H9 (cell line): ENCODE results near the gene F7. TPM values are rescaled to one million over a fixed set of nuclear protein-coding genes. Genes with fewer than 3 reads are reported as not detected.

Source experiments
- DNase-seq: peaks from one replicate; pipeline ENCODE4 v3.0.0-alpha.2; 2017
- H2AFZ ChIP-seq: one replicate; pipeline ENCODE4 v1.6.1; 2013; ENCODE audit warnings: mild to moderate bottlenecking, low read length, control low read depth, moderate library complexity
- H2AK5ac ChIP-seq: 2 replicates; pipeline ENCODE4 v1.6.1; 2013; ENCODE audit warnings: low read length, control low read depth, mixed read lengths; ENCODE audit not compliant: insufficient read length
- H2BK120ac ChIP-seq: one replicate; pipeline ENCODE4 v1.6.1; 2013; ENCODE audit warnings: low read depth, mild to moderate bottlenecking, low read length, control low read depth, inconsistent platforms; ENCODE audit not compliant: poor library complexity, severe bottlenecking
- H2BK12ac ChIP-seq: 2 replicates; pipeline ENCODE4 v1.6.1; 2013; ENCODE audit warnings: low read length, control low read depth, mixed read lengths, low read depth; ENCODE audit not compliant: insufficient read length
- H2BK15ac ChIP-seq: 2 replicates; pipeline ENCODE4 v1.6.1; 2013; ENCODE audit warnings: low read depth, low read length, control low read depth
- H2BK20ac ChIP-seq: one replicate; pipeline ENCODE4 v1.6.1; 2013; ENCODE audit warnings: low read depth, mild to moderate bottlenecking, low read length, control low read depth, inconsistent platforms; ENCODE audit not compliant: poor library complexity, severe bottlenecking
- H2BK5ac ChIP-seq: 2 replicates; pipeline ENCODE4 v1.6.1; 2013; ENCODE audit warnings: low read length, control low read depth, mixed read lengths; ENCODE audit not compliant: insufficient read length
- H3K14ac ChIP-seq: 2 replicates; pipeline ENCODE4 v1.6.1; 2013; ENCODE audit warnings: low read length, control low read depth; ENCODE audit not compliant: insufficient read depth
- H3K18ac ChIP-seq: 2 replicates; pipeline ENCODE4 v1.6.1; 2013; ENCODE audit warnings: low read depth, mild to moderate bottlenecking, mixed read lengths, low read length, control low read depth; ENCODE audit not compliant: insufficient read length
- H3K23ac ChIP-seq: 2 replicates; pipeline ENCODE4 v1.6.1; 2013; ENCODE audit warnings: low read length, control low read depth, mixed read lengths, low read depth; ENCODE audit not compliant: insufficient read length
- H3K23me2 ChIP-seq: 2 replicates; pipeline ENCODE4 v1.6.1; 2013; ENCODE audit warnings: low read depth, mild to moderate bottlenecking, mixed read lengths, low read length, control low read depth; ENCODE audit not compliant: insufficient read length, poor library complexity, severe bottlenecking
- H3K27ac ChIP-seq: 2 replicates; pipeline ENCODE4 v1.5.1; 2013; ENCODE audit warnings: low read length, control low read depth, mixed read lengths, low read depth; ENCODE audit not compliant: insufficient read length
- H3K27me3 ChIP-seq: 2 replicates; pipeline ENCODE4 v1.6.1; 2013; ENCODE audit warnings: low read length, control low read depth, inconsistent platforms; ENCODE audit not compliant: insufficient read depth
- H3K4ac ChIP-seq: 2 replicates; pipeline ENCODE4 v1.6.1; 2013; ENCODE audit warnings: low read depth, mild to moderate bottlenecking, control low read depth, inconsistent platforms, low read length, moderate library complexity
- H3K4me1 ChIP-seq: 2 replicates; pipeline ENCODE4 v1.6.1; 2013; ENCODE audit warnings: low read length, control low read depth, inconsistent platforms; ENCODE audit not compliant: insufficient read depth
- H3K4me2 ChIP-seq: 2 replicates; pipeline ENCODE4 v1.6.1; 2013; ENCODE audit warnings: low read length, control low read depth, mixed read lengths; ENCODE audit not compliant: insufficient read length, insufficient read depth
- H3K56ac ChIP-seq: 2 replicates; pipeline ENCODE4 v1.6.1; 2013; ENCODE audit warnings: low read depth, mild to moderate bottlenecking, mixed read lengths, low read length, control low read depth; ENCODE audit not compliant: insufficient read length
- H3K79me1 ChIP-seq: 2 replicates; pipeline ENCODE4 v1.6.1; 2013; ENCODE audit warnings: low read depth, mild to moderate bottlenecking, moderate library complexity, low read length, control low read depth, inconsistent platforms; ENCODE audit not compliant: insufficient read depth, poor library complexity, severe bottlenecking
- H3K79me2 ChIP-seq: 2 replicates; pipeline ENCODE4 v1.6.1; 2013; ENCODE audit warnings: low read length, control low read depth, inconsistent platforms; ENCODE audit not compliant: insufficient read depth
- H3K9ac ChIP-seq: 2 replicates; pipeline ENCODE4 v1.6.1; 2013; ENCODE audit warnings: low read length, control low read depth, mixed read lengths; ENCODE audit not compliant: insufficient read length; ENCODE audit errors: extremely low read depth
- H3K9me3 ChIP-seq: one replicate; pipeline ENCODE4 v1.6.1; 2013; ENCODE audit warnings: low read depth, low read length, inconsistent platforms; ENCODE audit not compliant: control insufficient read depth
- H3T11ph ChIP-seq: one replicate; pipeline ENCODE4 v1.6.1; 2013; ENCODE audit warnings: mild to moderate bottlenecking, low read length, control low read depth, inconsistent platforms
- H4K20me1 ChIP-seq: one replicate; pipeline ENCODE4 v1.6.1; 2013; ENCODE audit not compliant: control insufficient read depth, insufficient read length, insufficient read depth
- H4K5ac ChIP-seq: 2 replicates; pipeline ENCODE4 v1.6.1; 2013; ENCODE audit warnings: low read depth, mild to moderate bottlenecking, mixed read lengths, low read length, control low read depth; ENCODE audit not compliant: insufficient read length
- H4K8ac ChIP-seq: replicated peaks from 2 replicates; pipeline ENCODE4 v1.6.1; 2013; ENCODE audit warnings: low read length, control low read depth, mixed read lengths, low read depth; ENCODE audit not compliant: insufficient read length
- H4K91ac ChIP-seq: 2 replicates; pipeline ENCODE4 v1.6.1; 2013; ENCODE audit warnings: low read depth, mild to moderate bottlenecking, moderate library complexity, mixed read lengths, low read length, control low read depth; ENCODE audit not compliant: insufficient read length
- H3K27ac Mint-ChIP-seq, 3 experiments: 2 replicates in 2 of 3; 3 replicates in 1 of 3; pipeline ENCODE4 v1.8.0; 2020 to 2021; ENCODE audit warnings: mixed read lengths in 3 of 3, mild to moderate bottlenecking in 1 of 3, moderate library complexity in 1 of 3
- H3K27me3 Mint-ChIP-seq: 2 replicates; pipeline ENCODE4 v1.8.0; 2021; ENCODE audit warnings: low read depth, mild to moderate bottlenecking, moderate library complexity, mixed read lengths
- H3K36me3 Mint-ChIP-seq, 3 experiments: 2 replicates in 2 of 3; 3 replicates in 1 of 3; pipeline ENCODE4 v1.8.0; 2020 to 2021; ENCODE audit warnings: low read depth in 3 of 3, mixed read lengths in 3 of 3; ENCODE audit not compliant: insufficient read depth in 1 of 3
- H3K4me1 Mint-ChIP-seq, 2 experiments: 2 replicates each; pipeline ENCODE4 v1.8.0; 2020; ENCODE audit warnings: mixed read lengths in 2 of 2
- H3K4me3 Mint-ChIP-seq, 2 experiments: 2 replicates in 1 of 2; 3 replicates in 1 of 2; pipeline ENCODE4 v1.8.0; 2020 to 2021; ENCODE audit warnings: mild to moderate bottlenecking in 2 of 2, mixed read lengths in 2 of 2, moderate library complexity in 1 of 2
- H3K9me3 Mint-ChIP-seq, 2 experiments: 2 replicates in 1 of 2; 3 replicates in 1 of 2; pipeline ENCODE4 v1.8.0; 2020; ENCODE audit warnings: mild to moderate bottlenecking in 2 of 2, mixed read lengths in 2 of 2, moderate library complexity in 1 of 2
- WGBS: extraction: QIAGEN DNeasy Blood & Tissue Kit; methylation state at CpG from one replicate; pipeline ENCODE4 v1.1.7; 2013; ENCODE audit warnings: missing lambda C conversion rate, low lambda C conversion rate, mixed read lengths; ENCODE audit not compliant: insufficient read length; ENCODE audit errors: extremely low coverage; 5-methylcytosine and 5-hydroxymethylcytosine counted together
- total RNA-seq: library from RNA; stranded (reverse); gene quantifications from 2 replicates; pipeline ENCODE4 v1.2.1, GENCODE V29; 2021
- TF ChIP-seq, protein P1 (sequence below): fragments of 200-600 bp; sonication (generic); conservative IDR thresholded peaks from 3 replicates; pipeline ENCODE4 v1.8.0; 2021; ENCODE audit warnings: antibody characterized with exemption, mild to moderate bottlenecking

The F7 gene
- total RNA-seq, 1 experiment from 2014 or later, result 0.81 TPM

GRCh38 chr13:113097651-113098050, 7.9 kb upstream of the F7 start:
- no peaks in the 10 kb centered on the region; the same call in none of the 2 replicates for H3K27me3 Mint-ChIP-seq
- H3K56ac ChIP-seq, result no peak overlapping the region
- no CpG with 5 or more reads among the region's 7 CpGs for WGBS

More at GRCh38 chr13:113097651-113098050, 7.9 kb upstream of the F7 start:
- Histone ChIP-seq H2BK12ac (no peak overlapping the region), H2BK5ac (no peak overlapping the region), H3K9ac (no peak overlapping the region), H4K91ac (no peak overlapping the region), H4K20me1 (no peaks in the 10 kb centered on the region), H3K4me2 (no peak overlapping the region), H3K79me1 (no peaks in the 10 kb centered on the region), H3K27me3 (no peaks in the 10 kb centered on the region), H3K79me2 (no peaks in the 10 kb centered on the region), H3K23me2 (no peaks in the 10 kb centered on the region), H4K5ac (no peak overlapping the region), H2AK5ac (no peak overlapping the region), H3T11ph (no peak overlapping the region), H3K4me1 (no peaks in the 10 kb centered on the region), H3K9me3 (no peaks in the 10 kb centered on the region), H3K4ac (no peak overlapping the region), H3K18ac (no peak overlapping the region), H2AFZ (no peak overlapping the region), H3K27ac (no peak overlapping the region), H3K14ac (no peak overlapping the region), H2BK120ac (no peak overlapping the region), H4K8ac (no peak overlapping the region), H2BK15ac (no peak overlapping the region), H2BK20ac (no peak overlapping the region), H3K23ac (no peak overlapping the region)
- no peak for DNase-seq
- TF ChIP-seq, protein P1, sequence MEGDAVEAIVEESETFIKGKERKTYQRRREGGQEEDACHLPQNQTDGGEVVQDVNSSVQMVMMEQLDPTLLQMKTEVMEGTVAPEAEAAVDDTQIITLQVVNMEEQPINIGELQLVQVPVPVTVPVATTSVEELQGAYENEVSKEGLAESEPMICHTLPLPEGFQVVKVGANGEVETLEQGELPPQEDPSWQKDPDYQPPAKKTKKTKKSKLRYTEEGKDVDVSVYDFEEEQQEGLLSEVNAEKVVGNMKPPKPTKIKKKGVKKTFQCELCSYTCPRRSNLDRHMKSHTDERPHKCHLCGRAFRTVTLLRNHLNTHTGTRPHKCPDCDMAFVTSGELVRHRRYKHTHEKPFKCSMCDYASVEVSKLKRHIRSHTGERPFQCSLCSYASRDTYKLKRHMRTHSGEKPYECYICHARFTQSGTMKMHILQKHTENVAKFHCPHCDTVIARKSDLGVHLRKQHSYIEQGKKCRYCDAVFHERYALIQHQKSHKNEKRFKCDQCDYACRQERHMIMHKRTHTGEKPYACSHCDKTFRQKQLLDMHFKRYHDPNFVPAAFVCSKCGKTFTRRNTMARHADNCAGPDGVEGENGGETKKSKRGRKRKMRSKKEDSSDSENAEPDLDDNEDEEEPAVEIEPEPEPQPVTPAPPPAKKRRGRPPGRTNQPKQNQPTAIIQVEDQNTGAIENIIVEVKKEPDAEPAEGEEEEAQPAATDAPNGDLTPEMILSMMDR, result no peak
- Mint-ChIP-seq H3K9me3 (no peaks in the 10 kb centered on the region), H3K27ac (no peak overlapping the region), H3K4me1 (peaks cover 6 to 9% of the 10 kb centered on the region in 2 experiments), H3K36me3 (no peaks in the 10 kb centered on the region; a peak in 1 of 7 replicates), H3K4me3 (no peak overlapping the region)
